Suppressor macrophage treated with lipopolysaccharide for 1 hour (primary cell): ENCODE measurements around the gene GORASP2.

Experiments used
- DNase-seq, 3 donors: peaks; one replicate each; pipeline ENCODE4 v3.0.0-alpha.2; 2020 to 2022

The GORASP2 gene

DNA sequence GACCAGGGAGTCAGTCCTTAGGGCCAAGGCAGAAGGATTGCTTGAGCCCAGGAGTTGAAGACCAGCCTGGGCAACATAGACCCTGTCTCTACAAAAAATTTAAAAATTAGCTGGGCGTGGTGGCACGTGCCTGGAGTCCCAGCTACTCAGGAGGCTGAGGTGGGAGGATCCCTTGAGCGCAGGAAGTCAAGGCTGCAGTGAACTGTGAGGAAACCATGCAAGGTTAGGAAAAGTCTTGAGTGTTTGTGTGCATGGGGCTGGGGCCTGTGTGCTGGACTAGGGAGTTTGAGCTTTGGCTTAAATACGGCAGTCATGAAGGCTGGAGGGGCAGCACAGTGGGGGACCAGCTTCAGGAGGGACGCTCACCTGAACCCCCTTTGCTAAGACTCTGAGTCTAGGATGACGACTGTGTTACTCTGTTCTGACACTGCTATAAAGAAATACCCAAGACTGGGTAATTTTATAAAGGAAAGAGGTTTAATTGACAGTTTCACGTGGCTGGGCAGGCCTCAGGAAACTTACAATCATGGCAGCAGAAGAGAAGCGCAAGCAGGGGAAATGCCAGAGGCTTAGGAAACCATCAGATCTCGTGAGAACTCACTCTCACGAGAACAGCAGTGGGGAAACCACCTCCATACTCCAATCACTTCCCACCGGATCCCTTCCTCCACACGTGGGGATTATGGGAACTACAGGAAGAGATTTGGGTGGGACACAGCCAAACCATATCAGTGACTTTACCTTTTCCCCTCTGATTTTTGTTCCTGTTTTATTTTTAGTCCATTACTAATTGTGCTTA is 39.4 kb downstream of the GORASP2 start:
- peak in 1 of 3 donors; percentile 5 for DNase-seq

DNA sequence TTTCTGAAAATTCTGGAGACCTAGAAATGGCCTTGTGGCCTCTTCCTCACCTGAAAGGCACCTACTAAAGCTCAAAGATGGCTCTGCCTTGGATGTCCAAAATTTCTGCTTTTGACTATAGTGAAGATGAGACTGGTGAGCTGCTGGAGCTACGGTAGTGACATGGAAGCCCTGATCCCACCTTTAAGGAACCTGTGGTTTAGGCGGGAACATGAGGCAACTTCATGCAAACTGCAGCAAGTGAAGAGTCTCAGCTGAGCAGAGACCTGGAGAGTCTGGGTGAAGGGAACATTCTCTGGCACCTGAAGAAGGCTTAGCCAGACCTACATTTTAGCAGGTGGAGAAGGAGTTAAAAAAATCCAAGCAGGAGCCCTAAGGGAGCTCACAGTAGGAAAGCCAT is 40.0 kb downstream of the GORASP2 start:
- no peak for DNase-seq

- no peak for DNase-seq
Measured at GRCh38 chr2:170969872-170970496, 40.9 kb downstream of the GORASP2 start.

GRCh38 chr2:170971071-170971470 is 42.0 kb downstream of the GORASP2 start:
- peak in 1 of 3 donors; percentile 7 for DNase-seq

- DNase-seq = no peak
Measured at GRCh38 chr2:170972296-170973224, 43.5 kb downstream of the GORASP2 start.

- DNase-seq = no peak
Measured at GRCh38 chr2:170973225-170973491, 44.1 kb downstream of the GORASP2 start.

- peak; percentile 84 to 96 (median 92) for DNase-seq
Measured at GRCh38 chr2:170973492-170974303, 44.6 kb downstream of the GORASP2 start.

DNA sequence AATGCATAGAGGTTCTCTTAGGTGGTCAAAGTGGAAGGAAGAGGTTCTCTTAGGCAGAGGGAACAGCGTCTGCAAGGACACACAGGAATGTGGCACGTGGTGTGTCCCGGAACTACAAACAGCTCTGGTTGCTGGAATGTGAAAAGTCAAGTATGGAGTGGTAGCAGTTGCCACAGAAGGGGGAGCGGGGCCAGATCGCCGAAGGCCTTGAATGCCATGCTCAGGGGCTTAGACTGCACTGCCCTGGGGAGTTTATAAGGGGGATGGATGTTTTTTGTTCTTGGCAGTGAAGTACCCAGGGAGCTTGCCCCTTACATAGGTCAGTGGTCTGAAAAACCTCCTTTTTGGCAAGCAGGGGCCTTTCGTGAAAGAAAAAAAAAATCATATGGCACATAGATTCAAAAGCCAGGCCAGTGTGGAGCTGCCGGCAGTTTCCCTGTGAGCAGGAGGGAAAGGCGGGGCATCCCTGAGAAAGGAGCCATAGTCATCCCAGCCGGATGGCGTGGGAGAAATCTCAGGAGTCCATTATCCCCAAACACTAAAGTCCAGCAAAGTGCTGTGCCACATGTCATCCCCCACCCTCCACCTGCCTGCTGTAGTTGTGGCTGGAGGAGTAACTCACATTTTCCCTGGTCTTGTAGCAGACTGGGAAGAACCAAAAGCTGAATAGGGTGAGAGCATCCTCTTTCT is 45.4 kb downstream of the GORASP2 start:
- DNase-seq = no peak

DNA sequence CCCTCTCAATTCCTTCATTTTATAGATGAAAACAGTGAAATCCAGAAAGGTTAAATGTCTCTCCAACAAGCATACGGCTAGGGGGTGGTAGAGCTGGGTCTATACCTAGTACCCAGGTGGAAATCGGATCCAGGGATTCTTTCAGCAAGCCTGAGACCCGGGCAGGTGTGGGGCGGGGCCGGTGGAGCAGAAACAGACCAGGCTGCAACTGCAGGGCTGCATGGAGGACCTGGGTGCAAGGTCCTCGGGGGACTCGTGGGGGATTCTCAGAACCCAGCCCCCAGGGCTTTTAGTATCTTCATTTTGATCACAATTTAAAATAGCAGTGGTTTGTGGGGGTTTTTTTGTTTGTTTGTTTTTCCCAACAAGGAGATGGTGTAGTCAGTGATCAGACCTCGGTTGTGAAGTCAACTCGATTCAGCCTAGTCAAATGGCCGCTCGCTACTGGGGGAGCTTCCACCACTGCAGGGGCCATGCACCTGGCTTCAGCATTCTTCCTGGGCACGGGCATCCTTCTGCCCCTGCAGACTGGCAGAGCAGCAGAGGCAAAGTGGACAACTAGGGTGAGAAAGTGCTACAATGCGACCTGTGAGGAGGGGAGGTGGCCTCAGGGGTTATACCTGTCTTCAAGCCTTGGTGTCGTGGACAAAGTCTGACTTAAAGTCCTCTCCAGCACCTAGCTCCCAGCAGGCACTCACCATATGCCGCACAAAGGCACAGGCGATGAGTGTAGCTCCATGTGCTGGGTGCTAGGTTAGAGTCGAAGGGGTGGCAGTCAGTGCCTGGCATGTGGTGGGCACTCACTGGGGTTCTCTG is 46.3 kb downstream of the GORASP2 start:
- no peak for DNase-seq

DNA sequence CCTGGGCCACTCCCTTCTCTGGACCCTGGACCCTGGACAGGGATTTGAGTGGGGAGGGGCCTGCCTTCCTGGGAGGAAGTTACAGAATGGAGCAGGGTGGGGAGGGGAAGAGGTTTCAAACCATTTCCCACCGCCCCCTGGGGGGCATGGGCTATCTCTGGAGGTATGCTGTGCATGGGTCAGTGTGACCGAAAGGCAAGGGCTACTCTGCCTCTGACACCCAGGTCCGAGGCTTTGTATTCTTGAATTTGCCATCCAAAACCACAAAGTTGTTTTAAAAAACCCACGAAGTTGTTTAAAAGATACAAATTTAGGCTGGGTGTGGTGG is 46.9 kb downstream of the GORASP2 start:
- no peak for DNase-seq

- DNase-seq = no peak
Measured at GRCh38 chr2:170984079-170984478, 55.0 kb downstream of the GORASP2 start.

DNA sequence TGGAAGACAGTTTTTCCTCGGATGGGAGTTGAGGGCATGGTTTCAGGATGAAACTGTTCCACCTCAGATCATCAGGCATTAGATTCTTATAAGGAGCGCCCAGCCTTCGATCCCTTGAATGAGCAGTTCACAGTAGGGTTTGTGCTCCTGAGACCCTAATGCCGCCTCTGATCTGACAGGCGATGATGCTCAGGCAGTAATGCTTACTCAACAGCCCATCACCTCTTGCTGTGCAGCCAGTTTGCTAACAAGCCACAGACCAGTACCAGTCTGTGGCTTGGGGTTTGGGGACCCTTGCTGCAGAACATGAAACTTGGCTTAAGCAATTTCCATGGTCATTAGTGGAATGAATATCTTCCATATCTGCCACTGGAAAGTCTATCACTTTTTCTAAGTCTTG is 56.4 kb downstream of the GORASP2 start:
- no peak for DNase-seq

DNA sequence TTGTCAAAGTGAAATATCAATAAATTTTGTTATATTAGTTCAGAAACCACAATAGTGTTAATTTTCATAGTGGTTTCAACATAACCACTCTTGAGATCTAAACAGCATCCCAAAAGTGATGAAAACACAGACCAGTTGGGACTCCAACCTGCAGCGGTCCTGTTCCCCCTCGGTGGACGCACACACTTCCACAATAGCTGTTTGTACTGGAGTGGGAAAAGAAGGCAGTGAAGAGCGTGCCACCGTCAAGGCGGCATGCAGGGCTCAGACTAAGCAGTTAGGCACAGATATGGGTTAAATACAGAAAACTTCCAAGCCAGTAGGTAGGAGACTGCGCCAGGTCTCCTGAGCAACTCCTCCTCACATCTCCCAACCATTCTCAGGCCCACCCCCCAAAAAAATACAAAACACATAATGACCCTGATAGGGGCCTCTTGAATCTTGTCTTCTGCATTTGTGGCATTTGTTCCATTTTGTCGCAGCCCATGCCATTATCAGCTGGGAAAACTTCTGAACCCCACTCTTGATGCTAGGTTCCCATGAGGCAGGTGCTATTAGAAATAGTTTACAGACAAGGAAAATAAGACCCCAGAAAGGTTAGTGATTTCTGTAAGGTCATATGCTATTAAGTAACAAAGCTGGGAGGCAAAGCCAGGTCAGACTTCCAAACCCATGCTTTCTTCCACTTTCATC is 57.7 kb downstream of the GORASP2 start:
- no peak for DNase-seq

GRCh38 chr2:170991398-170992182 is 62.5 kb downstream of the GORASP2 start:
- no peak for DNase-seq

GRCh38 chr2:170996316-170996715 is 67.3 kb downstream of the GORASP2 start:
- DNase-seq = no peak

GRCh38 chr2:170997893-170998597 is 69.0 kb downstream of the GORASP2 start:
- no peak for DNase-seq

GRCh38 chr2:170999654-171000053 is 70.6 kb downstream of the GORASP2 start:
- no peak for DNase-seq

- no peak for DNase-seq
Measured at GRCh38 chr2:171004363-171004762, 75.3 kb downstream of the GORASP2 start.

- DNase-seq = no peak
Measured at GRCh38 chr2:171004833-171005232, 75.8 kb downstream of the GORASP2 start.
